Thyroid gland (tissue), 4 donors: ENCODE results near the gene GPR82.
"Not testable (repeated sequence)": the region's sequence is repeated elsewhere in the genome, so short reads cannot be mapped to it uniquely, and the experiment has no call there.

Source experiments
- CTCF ChIP-seq, 6 experiments: fragments of 200-600 bp in 3 of 6; fragments of 450-650 bp in 3 of 6; sonication (generic) in 3 of 6; IDR thresholded peaks; one replicate each; pipeline ENCODE4 v1.5.1; 2016 to 2019; ENCODE audit warnings: antibody characterized with exemption in 6 of 6, mild to moderate bottlenecking in 2 of 6, inconsistent platforms in 1 of 6, moderate library complexity in 1 of 6
- POLR2A ChIP-seq, 2 donors: fragments of 450-650 bp; IDR thresholded peaks; one replicate each; pipeline ENCODE4 v1.6.1; 2017; ENCODE audit warnings: antibody characterized with exemption in 2 of 2, mild to moderate bottlenecking in 2 of 2, moderate library complexity in 1 of 2

GRCh38 chrX:41676361-41676760 is 47.6 kb upstream of the GPR82 start:
- not testable (repeated sequence) for TF ChIP-seq CTCF, POLR2A (IDR thresholded peaks at IDR 0.05)
